Measurements from ENCODE around the gene CAMK1D. TPM values are rescaled to one million over a fixed set of nuclear protein-coding genes. Genes with fewer than 3 reads are reported as not detected.

CAMK1D gene
- polyA plus RNA-seq, 1 donor (not counting 4 experiments of a cell fraction or from before 2014, with no cell fraction given) = 0.76 TPM

DNA sequence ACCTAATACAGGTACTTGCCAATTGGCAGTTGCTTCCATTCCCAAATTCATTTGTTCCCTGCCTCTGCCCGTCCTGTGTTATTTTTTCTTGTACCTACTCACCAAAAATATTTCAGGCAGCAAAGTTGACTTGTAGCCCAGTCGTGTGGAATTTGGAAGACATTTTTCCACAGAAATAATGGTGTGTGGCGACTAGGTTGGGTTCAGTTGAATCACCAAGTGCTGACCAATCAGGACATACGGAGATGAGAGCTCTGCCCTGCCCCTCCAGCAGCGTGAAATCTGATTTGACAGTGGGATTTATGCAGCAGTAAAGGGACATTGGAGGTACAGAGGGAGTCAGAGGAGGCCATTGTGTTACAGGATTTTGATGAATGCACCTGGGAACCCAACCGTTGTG, 435.3 kb downstream of the CAMK1D start:
- Histone ChIP-seq H3K4me3 (ENCODE audit: control insufficient read depth in 2 of 3, extremely low read depth in 1 of 3, insufficient read depth in 2 of 3, low read depth in 1 of 3, low read length in 3 of 3) (no peak overlapping the region), H3K36me3 (ENCODE audit: control insufficient read depth in 2 of 2, extremely low read depth in 1 of 2, insufficient read depth in 2 of 2, low read length in 2 of 2) (no peaks in the 10 kb centered on the region), H3K79me2 (ENCODE audit: control insufficient read depth, insufficient read depth, low read length) (no peaks in the 10 kb centered on the region), H3K9ac (ENCODE audit: control insufficient read depth, extremely low read depth, insufficient read depth, low read length) (no peak overlapping the region), H3K9me3 (ENCODE audit: control insufficient read depth, low read depth, low read length) (no peaks in the 10 kb centered on the region), H3K4me2 (ENCODE audit: control insufficient read depth, extremely low read depth, insufficient read depth, low read depth, low read length) (no peak overlapping the region), H3K9me1 (ENCODE audit: control insufficient read depth, extremely low read depth, insufficient read depth, low read length) (no peaks in the 10 kb centered on the region), H3K27ac (ENCODE audit: control insufficient read depth, insufficient read depth, low read length) (no peak overlapping the region), H4K20me1 (ENCODE audit: control insufficient read depth, extremely low read depth, insufficient read depth, low read length) (no peaks in the 10 kb centered on the region), H3K27me3 (ENCODE audit: control insufficient read depth, extremely low read depth, insufficient read depth, low read length) (no peaks in the 10 kb centered on the region), H2AFZ (ENCODE audit: control insufficient read depth, low read length) (no peak overlapping the region), H3K4me1 (ENCODE audit: control insufficient read depth, extremely low read depth, insufficient read depth, low read length) (peaks cover 3% of the 10 kb centered on the region)
- TF ChIP-seq CTCF (optimal IDR thresholded peaks at IDR 0.05 in 1 of 3, IDR thresholded peaks at IDR 0.05 in 1 of 3, conservative IDR thresholded peaks at IDR 0.05 in 1 of 3; ENCODE audit: extremely low read depth in 1 of 3, insufficient read depth in 2 of 3, low read length in 3 of 3) (no peak), EZH2 (IDR thresholded peaks at IDR 0.05; ENCODE audit: low read length) (no peak)
- FAIRE-seq = no peak
- DNase-seq (ENCODE audit: low read depth, low spot score) = no peak
- dilution Hi-C loops (cut with MboI; ENCODE audit: extremely low pct_ligation_motif_present, low sequenced_read_pairs) = no loop called here

- Histone ChIP-seq H3K27ac (ENCODE audit: control insufficient read depth, insufficient read depth, low read length) (no peak overlapping the region), H3K4me3 (ENCODE audit: control insufficient read depth in 2 of 3, extremely low read depth in 1 of 3, insufficient read depth in 2 of 3, low read depth in 1 of 3, low read length in 3 of 3) (no peak overlapping the region), H2AFZ (ENCODE audit: control insufficient read depth, low read length) (peak overlapping the region; percentile 60), H3K27me3 (ENCODE audit: control insufficient read depth, extremely low read depth, insufficient read depth, low read length) (no peaks in the 10 kb centered on the region), H3K9ac (ENCODE audit: control insufficient read depth, extremely low read depth, insufficient read depth, low read length) (no peak overlapping the region), H4K20me1 (ENCODE audit: control insufficient read depth, extremely low read depth, insufficient read depth, low read length) (no peaks in the 10 kb centered on the region), H3K9me3 (ENCODE audit: control insufficient read depth, low read depth, low read length) (no peaks in the 10 kb centered on the region), H3K9me1 (ENCODE audit: control insufficient read depth, extremely low read depth, insufficient read depth, low read length) (no peaks in the 10 kb centered on the region), H3K4me2 (ENCODE audit: control insufficient read depth, extremely low read depth, insufficient read depth, low read depth, low read length) (peak overlapping the region; percentile 30), H3K4me1 (ENCODE audit: control insufficient read depth, extremely low read depth, insufficient read depth, low read length) (peaks cover 3% of the 10 kb centered on the region), H3K36me3 (ENCODE audit: control insufficient read depth in 2 of 2, extremely low read depth in 1 of 2, insufficient read depth in 2 of 2, low read length in 2 of 2) (no peaks in the 10 kb centered on the region), H3K79me2 (ENCODE audit: control insufficient read depth, insufficient read depth, low read length) (no peaks in the 10 kb centered on the region)
- DNase-seq (ENCODE audit: low read depth, low spot score) (no peak), FAIRE-seq (no peak)
- dilution Hi-C loops (cut with MboI; ENCODE audit: extremely low pct_ligation_motif_present, low sequenced_read_pairs) = no loop called here
- TF ChIP-seq EZH2 (IDR thresholded peaks at IDR 0.05; ENCODE audit: low read length) (no peak), CTCF (optimal IDR thresholded peaks at IDR 0.05 in 1 of 3, IDR thresholded peaks at IDR 0.05 in 1 of 3, conservative IDR thresholded peaks at IDR 0.05 in 1 of 3; ENCODE audit: extremely low read depth in 1 of 3, insufficient read depth in 2 of 3, low read length in 3 of 3) (peak in 1 of 3 experiments; percentile 30)
Measured at GRCh38 chr10:12785415-12785831, 436.1 kb downstream of the CAMK1D start.

Measured in keratinocyte (primary cell).